Measurements from ENCODE around the gene DTX1. TPM values are rescaled to one million over a fixed set of nuclear protein-coding genes. Genes with fewer than 3 reads are reported as not detected.

DTX1 gene
- total and polyA plus RNA-seq, 4 donors = 1.3 to 4.9 (median 2.2) TPM

GRCh38 chr12:113071135-113072112 lies 14.9 kb downstream of the DTX1 start:
- Histone ChIP-seq H3K27ac (ENCODE audit: low read depth in 1 of 2, low read length in 1 of 2) (no peak overlapping the region), H3K4me3 (no peak overlapping the region), H3K4me1 (ENCODE audit: control insufficient read depth in 5 of 5, insufficient read depth in 5 of 5, low read length in 5 of 5) (peaks cover 0 to 7% (median 0%) of the 10 kb centered on the region in 5 donors), H3K36me3 (ENCODE audit: control insufficient read depth in 4 of 4, insufficient read depth in 4 of 4, low read length in 4 of 4) (no peaks in the 10 kb centered on the region), H3K27me3 (ENCODE audit: control insufficient read depth in 3 of 3, insufficient read depth in 3 of 3, low read length in 2 of 3) (peaks cover 0 to 9% (median 2%) of the 10 kb centered on the region in 3 donors), H3K9me3 (ENCODE audit: control insufficient read depth in 4 of 4, insufficient read depth in 3 of 4, low read length in 3 of 4) (no peaks in the 10 kb centered on the region), H3K9ac (ENCODE audit: insufficient read depth in 1 of 2, low read length in 2 of 2) (no peak overlapping the region)
- no peak for ATAC-seq (ENCODE audit: insufficient read depth, low FRiP score)
- 81 to 85% methylated on average over 21 of the region's 21 CpGs for WGBS, 2 donors
- no peak for TF ChIP-seq CTCF (IDR thresholded peaks at IDR 0.05; ENCODE audit: control extremely low read depth, extremely low read depth)
- DNase-seq = peak in 1 of 3 donors; percentile 37

- 80 to 94% methylated on average over 3 of the region's 3 CpGs for WGBS, 2 donors
- H3K27ac ChIP-seq (ENCODE audit: low read depth in 1 of 2, low read length in 1 of 2) = no peak overlapping the region
- DNase-seq (no peak), ATAC-seq (ENCODE audit: insufficient read depth, low FRiP score) (no peak)
- H3K9me3 ChIP-seq (ENCODE audit: control insufficient read depth in 4 of 4, insufficient read depth in 3 of 4, low read length in 3 of 4) = no peaks in the 10 kb centered on the region
- no peak for TF ChIP-seq CTCF (IDR thresholded peaks at IDR 0.05; ENCODE audit: control extremely low read depth, extremely low read depth)
- peaks cover 2 to 16% (median 5%) of the 10 kb centered on the region in 3 donors for H3K27me3 ChIP-seq (ENCODE audit: control insufficient read depth in 3 of 3, insufficient read depth in 3 of 3, low read length in 2 of 3)
- no peak overlapping the region for H3K9ac ChIP-seq (ENCODE audit: insufficient read depth in 1 of 2, low read length in 2 of 2)
- no peaks in the 10 kb centered on the region for H3K36me3 ChIP-seq (ENCODE audit: control insufficient read depth in 4 of 4, insufficient read depth in 4 of 4, low read length in 4 of 4)
- H3K4me1 ChIP-seq (ENCODE audit: control insufficient read depth in 5 of 5, insufficient read depth in 5 of 5, low read length in 5 of 5) = peaks cover 0 to 7% (median 0%) of the 10 kb centered on the region in 5 donors
- H3K4me3 ChIP-seq = no peak overlapping the region
These were observed 15.6 kb downstream of the DTX1 start for GRCh38 chr12:113072136-113072535.

DNA sequence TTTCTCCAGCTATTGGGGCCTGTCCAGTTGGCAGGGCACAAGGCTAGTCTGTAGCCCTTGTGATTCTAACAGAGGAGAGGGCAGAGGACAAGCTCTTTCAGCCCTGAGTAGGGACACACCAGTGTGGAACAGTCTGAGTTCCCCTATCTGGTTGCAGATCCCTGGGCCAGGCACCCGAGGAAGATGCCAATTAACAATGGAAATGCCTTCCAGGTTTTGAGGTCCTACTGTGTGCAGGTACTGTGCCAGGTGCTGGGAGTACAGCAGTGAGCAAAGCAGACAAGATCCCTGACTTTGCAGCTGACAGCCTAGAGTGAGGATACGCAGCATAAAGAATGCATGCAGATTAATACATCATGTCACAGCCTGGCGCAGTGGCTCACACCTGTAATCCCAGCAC lies 17.1 kb downstream of the DTX1 start:
- peaks cover 11 to 26% (median 12%) of the 10 kb centered on the region in 3 donors for H3K27me3 ChIP-seq (ENCODE audit: control insufficient read depth in 3 of 3, insufficient read depth in 3 of 3, low read length in 2 of 3)
- DNase-seq (no peak), ATAC-seq (ENCODE audit: insufficient read depth, low FRiP score) (no peak)
- peaks cover 0 to 7% (median 0%) of the 10 kb centered on the region in 5 donors for H3K4me1 ChIP-seq (ENCODE audit: control insufficient read depth in 5 of 5, insufficient read depth in 5 of 5, low read length in 5 of 5)
- WGBS, 2 donors = 71 to 81% methylated on average over 3 of the region's 3 CpGs
- no peak overlapping the region for H3K27ac ChIP-seq (ENCODE audit: low read depth in 1 of 2, low read length in 1 of 2)
- H3K9ac ChIP-seq (ENCODE audit: insufficient read depth in 1 of 2, low read length in 2 of 2) = no peak overlapping the region
- TF ChIP-seq CTCF (IDR thresholded peaks at IDR 0.05; ENCODE audit: control extremely low read depth, extremely low read depth) = no peak
- no peak overlapping the region for H3K4me3 ChIP-seq
- H3K9me3 ChIP-seq (ENCODE audit: control insufficient read depth in 4 of 4, insufficient read depth in 3 of 4, low read length in 3 of 4) = no peaks in the 10 kb centered on the region
- no peaks in the 10 kb centered on the region for H3K36me3 ChIP-seq (ENCODE audit: control insufficient read depth in 4 of 4, insufficient read depth in 4 of 4, low read length in 4 of 4)

Data from lung (tissue), 12 donors.